ENCODE measurements around the gene PTBP3. TPM values are rescaled to one million over a fixed set of nuclear protein-coding genes. Genes with fewer than 3 reads are reported as not detected.

The PTBP3 gene
- polyA plus RNA-seq, 2 donors, result 15.8 to 23.7 TPM

- no peaks in the 10 kb centered on the region for H3K27me3 ChIP-seq (ENCODE audit: control insufficient read depth in 1 of 2, insufficient read depth in 2 of 2, low read length in 2 of 2)
- peaks cover 2 to 10% of the 10 kb centered on the region in 2 donors for H3K4me1 ChIP-seq (ENCODE audit: control insufficient read depth in 2 of 2, insufficient read depth in 2 of 2, low read length in 1 of 2)
- no peaks in the 10 kb centered on the region for H3K9me3 ChIP-seq (ENCODE audit: control insufficient read depth in 2 of 2, insufficient read depth in 1 of 2, low read depth in 1 of 2, low read length in 1 of 2)
- H3K4me3 ChIP-seq (ENCODE audit: low read depth in 1 of 2, low read length in 2 of 2), result no peak overlapping the region
- no peak overlapping the region for H3K27ac ChIP-seq (ENCODE audit: low read depth in 2 of 2, low read length in 1 of 2)
- H3K36me3 ChIP-seq (ENCODE audit: control insufficient read depth in 2 of 2, insufficient read depth in 2 of 2, low read length in 1 of 2), result no peaks in the 10 kb centered on the region
- WGBS, 2 donors, result 36 to 37% methylated on average over 3 of the region's 3 CpGs
Measured at GRCh38 chr9:112326194-112326593, 7.2 kb downstream of the PTBP3 start.

GRCh38 chr9:112325600-112325999, 7.8 kb downstream of the PTBP3 start:
- H3K4me3 ChIP-seq (ENCODE audit: low read depth in 1 of 2, low read length in 2 of 2), result no peak overlapping the region
- no peaks in the 10 kb centered on the region for H3K9me3 ChIP-seq (ENCODE audit: control insufficient read depth in 2 of 2, insufficient read depth in 1 of 2, low read depth in 1 of 2, low read length in 1 of 2)
- no peak overlapping the region for H3K27ac ChIP-seq (ENCODE audit: low read depth in 2 of 2, low read length in 1 of 2)
- H3K4me1 ChIP-seq (ENCODE audit: control insufficient read depth in 2 of 2, insufficient read depth in 2 of 2, low read length in 1 of 2), result peaks cover 2 to 10% of the 10 kb centered on the region in 2 donors
- H3K27me3 ChIP-seq (ENCODE audit: control insufficient read depth in 1 of 2, insufficient read depth in 2 of 2, low read length in 2 of 2), result no peaks in the 10 kb centered on the region
- WGBS, 2 donors, result 64 to 83% methylated on average over 8 of the region's 8 CpGs
- no peaks in the 10 kb centered on the region for H3K36me3 ChIP-seq (ENCODE audit: control insufficient read depth in 2 of 2, insufficient read depth in 2 of 2, low read length in 1 of 2)

GRCh38 chr9:112325127-112325526, 8.3 kb downstream of the PTBP3 start:
- H3K4me3 ChIP-seq (ENCODE audit: low read depth in 1 of 2, low read length in 2 of 2), result no peak overlapping the region
- H3K9me3 ChIP-seq (ENCODE audit: control insufficient read depth in 2 of 2, insufficient read depth in 1 of 2, low read depth in 1 of 2, low read length in 1 of 2), result no peaks in the 10 kb centered on the region
- 78 to 83% methylated on average over 10 of the region's 10 CpGs for WGBS, 2 donors
- H3K27me3 ChIP-seq (ENCODE audit: control insufficient read depth in 1 of 2, insufficient read depth in 2 of 2, low read length in 2 of 2), result no peaks in the 10 kb centered on the region
- no peaks in the 10 kb centered on the region for H3K36me3 ChIP-seq (ENCODE audit: control insufficient read depth in 2 of 2, insufficient read depth in 2 of 2, low read length in 1 of 2)
- peak overlapping the region; percentile 24 to 59 for H3K27ac ChIP-seq (ENCODE audit: low read depth in 2 of 2, low read length in 1 of 2)
- peaks cover 2 to 10% of the 10 kb centered on the region in 2 donors for H3K4me1 ChIP-seq (ENCODE audit: control insufficient read depth in 2 of 2, insufficient read depth in 2 of 2, low read length in 1 of 2)

GRCh38 chr9:112323378-112323854, 10.0 kb downstream of the PTBP3 start:
- H3K36me3 ChIP-seq (ENCODE audit: control insufficient read depth in 2 of 2, insufficient read depth in 2 of 2, low read length in 1 of 2), result no peaks in the 10 kb centered on the region
- 82 to 88% methylated on average over 3 of the region's 3 CpGs for WGBS, 2 donors

GRCh38 chr9:112322701-112323377, 10.6 kb downstream of the PTBP3 start:
- no peak overlapping the region for H3K4me3 ChIP-seq (ENCODE audit: low read depth in 1 of 2, low read length in 2 of 2)
- H3K27me3 ChIP-seq (ENCODE audit: control insufficient read depth in 1 of 2, insufficient read depth in 2 of 2, low read length in 2 of 2), result no peaks in the 10 kb centered on the region
- H3K4me1 ChIP-seq (ENCODE audit: control insufficient read depth in 2 of 2, insufficient read depth in 2 of 2, low read length in 1 of 2), result peaks cover 2 to 10% of the 10 kb centered on the region in 2 donors
- WGBS, 2 donors, result 82 to 88% methylated on average over 5 of the region's 5 CpGs
- H3K36me3 ChIP-seq (ENCODE audit: control insufficient read depth in 2 of 2, insufficient read depth in 2 of 2, low read length in 1 of 2), result no peaks in the 10 kb centered on the region
- H3K9me3 ChIP-seq (ENCODE audit: control insufficient read depth in 2 of 2, insufficient read depth in 1 of 2, low read depth in 1 of 2, low read length in 1 of 2), result no peaks in the 10 kb centered on the region
- H3K27ac ChIP-seq (ENCODE audit: low read depth in 2 of 2, low read length in 1 of 2), result no peak overlapping the region

More at GRCh38 chr9:112323378-112323854, 10.0 kb downstream of the PTBP3 start:
- H3K27ac ChIP-seq (ENCODE audit: low read depth in 2 of 2, low read length in 1 of 2), result no peak overlapping the region
- H3K9me3 ChIP-seq (ENCODE audit: control insufficient read depth in 2 of 2, insufficient read depth in 1 of 2, low read depth in 1 of 2, low read length in 1 of 2), result no peaks in the 10 kb centered on the region
- no peak overlapping the region for H3K4me3 ChIP-seq (ENCODE audit: low read depth in 1 of 2, low read length in 2 of 2)
- peaks cover 2 to 10% of the 10 kb centered on the region in 2 donors for H3K4me1 ChIP-seq (ENCODE audit: control insufficient read depth in 2 of 2, insufficient read depth in 2 of 2, low read length in 1 of 2)
- no peaks in the 10 kb centered on the region for H3K27me3 ChIP-seq (ENCODE audit: control insufficient read depth in 1 of 2, insufficient read depth in 2 of 2, low read length in 2 of 2)

GRCh38 chr9:112316258-112316943, 17.0 kb downstream of the PTBP3 start:
- Histone ChIP-seq H3K4me3 (ENCODE audit: low read depth in 1 of 2, low read length in 2 of 2) (no peak overlapping the region), H3K9me3 (ENCODE audit: control insufficient read depth in 2 of 2, insufficient read depth in 1 of 2, low read depth in 1 of 2, low read length in 1 of 2) (no peaks in the 10 kb centered on the region), H3K27ac (ENCODE audit: low read depth in 2 of 2, low read length in 1 of 2) (no peak overlapping the region), H3K36me3 (ENCODE audit: control insufficient read depth in 2 of 2, insufficient read depth in 2 of 2, low read length in 1 of 2) (no peaks in the 10 kb centered on the region), H3K4me1 (ENCODE audit: control insufficient read depth in 2 of 2, insufficient read depth in 2 of 2, low read length in 1 of 2) (peaks cover 0 to 3% of the 10 kb centered on the region in 2 donors), H3K27me3 (ENCODE audit: control insufficient read depth in 1 of 2, insufficient read depth in 2 of 2, low read length in 2 of 2) (no peaks in the 10 kb centered on the region)
- 86 to 88% methylated on average over 11 of the region's 11 CpGs for WGBS, 2 donors

- no peaks in the 10 kb centered on the region for H3K27me3 ChIP-seq (ENCODE audit: control insufficient read depth in 1 of 2, insufficient read depth in 2 of 2, low read length in 2 of 2)
- 81% methylated on average over 3 of the region's 3 CpGs for WGBS, 2 donors
- H3K36me3 ChIP-seq (ENCODE audit: control insufficient read depth in 2 of 2, insufficient read depth in 2 of 2, low read length in 1 of 2), result no peaks in the 10 kb centered on the region
- peaks cover 0 to 3% of the 10 kb centered on the region in 2 donors for H3K4me1 ChIP-seq (ENCODE audit: control insufficient read depth in 2 of 2, insufficient read depth in 2 of 2, low read length in 1 of 2)
- H3K9me3 ChIP-seq (ENCODE audit: control insufficient read depth in 2 of 2, insufficient read depth in 1 of 2, low read depth in 1 of 2, low read length in 1 of 2), result no peaks in the 10 kb centered on the region
- H3K4me3 ChIP-seq (ENCODE audit: low read depth in 1 of 2, low read length in 2 of 2), result no peak overlapping the region
- no peak overlapping the region for H3K27ac ChIP-seq (ENCODE audit: low read depth in 2 of 2, low read length in 1 of 2)
Measured at GRCh38 chr9:112315331-112316257, 17.8 kb downstream of the PTBP3 start.

- WGBS, 2 donors, result 86 to 88% methylated on average over 7 of the region's 7 CpGs
- H3K4me1 ChIP-seq (ENCODE audit: control insufficient read depth in 2 of 2, insufficient read depth in 2 of 2, low read length in 1 of 2), result peaks cover 0 to 3% of the 10 kb centered on the region in 2 donors
Measured at GRCh38 chr9:112312139-112312538, 21.3 kb downstream of the PTBP3 start.

GRCh38 chr9:112311497-112311896, 21.9 kb downstream of the PTBP3 start:
- Histone ChIP-seq H3K4me3 (ENCODE audit: low read depth in 1 of 2, low read length in 2 of 2) (no peak overlapping the region), H3K4me1 (ENCODE audit: control insufficient read depth in 2 of 2, insufficient read depth in 2 of 2, low read length in 1 of 2) (peaks cover 0 to 3% of the 10 kb centered on the region in 2 donors), H3K36me3 (ENCODE audit: control insufficient read depth in 2 of 2, insufficient read depth in 2 of 2, low read length in 1 of 2) (no peaks in the 10 kb centered on the region), H3K27ac (ENCODE audit: low read depth in 2 of 2, low read length in 1 of 2) (no peak overlapping the region), H3K9me3 (ENCODE audit: control insufficient read depth in 2 of 2, insufficient read depth in 1 of 2, low read depth in 1 of 2, low read length in 1 of 2) (no peaks in the 10 kb centered on the region), H3K27me3 (ENCODE audit: control insufficient read depth in 1 of 2, insufficient read depth in 2 of 2, low read length in 2 of 2) (no peaks in the 10 kb centered on the region)
- WGBS, 2 donors, result 71 to 82% methylated on average over 3 of the region's 3 CpGs

More at GRCh38 chr9:112312139-112312538, 21.3 kb downstream of the PTBP3 start:
- Histone ChIP-seq H3K4me3 (ENCODE audit: low read depth in 1 of 2, low read length in 2 of 2) (no peak overlapping the region), H3K9me3 (ENCODE audit: control insufficient read depth in 2 of 2, insufficient read depth in 1 of 2, low read depth in 1 of 2, low read length in 1 of 2) (no peaks in the 10 kb centered on the region), H3K27ac (ENCODE audit: low read depth in 2 of 2, low read length in 1 of 2) (no peak overlapping the region), H3K27me3 (ENCODE audit: control insufficient read depth in 1 of 2, insufficient read depth in 2 of 2, low read length in 2 of 2) (no peaks in the 10 kb centered on the region), H3K36me3 (ENCODE audit: control insufficient read depth in 2 of 2, insufficient read depth in 2 of 2, low read length in 1 of 2) (no peaks in the 10 kb centered on the region)
